GM12873 (cell line): ENCODE measurements around the gene IL18BP.

Experiments used
- TF ChIP-seq, protein P1 (sequence below): IDR thresholded peaks from 2 replicates; pipeline ENCODE4 v1.5.1; 2012; ENCODE audit warnings: low read depth, mild to moderate bottlenecking, moderate library complexity, low read length, control low read depth; ENCODE audit not compliant: insufficient read depth; ENCODE audit errors: missing control alignments

Gene IL18BP

DNA sequence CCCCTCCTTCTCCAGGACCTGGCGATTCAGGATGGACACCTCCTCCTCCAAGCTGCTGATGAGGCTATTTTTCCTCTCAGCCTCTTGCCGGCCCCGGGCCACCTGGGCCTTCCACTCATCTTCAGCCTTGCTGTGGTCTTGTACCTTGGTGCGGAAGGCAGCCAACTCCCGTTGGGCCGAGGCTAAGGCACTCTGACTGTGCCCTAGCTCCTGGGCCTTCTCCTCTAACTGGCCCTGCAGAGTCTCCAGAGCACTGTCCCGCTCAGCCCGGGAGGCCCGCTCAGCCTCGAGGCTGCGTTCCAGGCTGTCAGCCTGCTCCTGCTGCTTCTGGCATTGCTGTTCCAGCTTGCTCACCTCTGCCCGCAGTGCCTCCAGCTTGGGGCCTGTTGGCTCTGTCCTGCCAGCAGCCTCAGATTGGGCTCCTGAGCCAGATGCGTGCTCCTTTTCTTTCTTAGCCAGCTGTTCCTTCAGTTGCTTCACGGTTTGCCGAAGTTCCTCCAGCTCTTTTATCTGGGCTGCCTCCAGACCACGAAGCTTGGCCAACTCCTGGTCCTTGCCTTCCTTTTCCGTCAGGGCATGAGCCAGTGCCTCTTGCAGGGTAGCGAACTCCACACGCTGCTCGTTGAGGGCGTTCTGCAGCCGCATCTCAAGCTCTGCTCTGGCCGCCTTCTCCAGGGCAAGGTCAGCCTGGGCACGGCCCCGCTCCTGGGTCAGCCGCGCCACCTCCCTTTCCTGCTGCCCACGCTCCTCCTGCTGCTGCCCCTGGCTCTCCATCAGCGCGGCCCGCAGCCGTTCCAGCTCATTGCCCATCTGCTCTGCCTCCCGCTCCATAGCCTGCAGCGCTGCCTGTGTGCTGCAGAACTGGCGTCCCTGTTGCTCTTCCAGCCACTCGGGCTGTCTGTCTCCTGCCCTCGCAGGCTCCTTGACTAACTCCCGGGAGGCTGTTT is 15.3 kb downstream of the IL18BP start:
- TF ChIP-seq, protein P1, sequence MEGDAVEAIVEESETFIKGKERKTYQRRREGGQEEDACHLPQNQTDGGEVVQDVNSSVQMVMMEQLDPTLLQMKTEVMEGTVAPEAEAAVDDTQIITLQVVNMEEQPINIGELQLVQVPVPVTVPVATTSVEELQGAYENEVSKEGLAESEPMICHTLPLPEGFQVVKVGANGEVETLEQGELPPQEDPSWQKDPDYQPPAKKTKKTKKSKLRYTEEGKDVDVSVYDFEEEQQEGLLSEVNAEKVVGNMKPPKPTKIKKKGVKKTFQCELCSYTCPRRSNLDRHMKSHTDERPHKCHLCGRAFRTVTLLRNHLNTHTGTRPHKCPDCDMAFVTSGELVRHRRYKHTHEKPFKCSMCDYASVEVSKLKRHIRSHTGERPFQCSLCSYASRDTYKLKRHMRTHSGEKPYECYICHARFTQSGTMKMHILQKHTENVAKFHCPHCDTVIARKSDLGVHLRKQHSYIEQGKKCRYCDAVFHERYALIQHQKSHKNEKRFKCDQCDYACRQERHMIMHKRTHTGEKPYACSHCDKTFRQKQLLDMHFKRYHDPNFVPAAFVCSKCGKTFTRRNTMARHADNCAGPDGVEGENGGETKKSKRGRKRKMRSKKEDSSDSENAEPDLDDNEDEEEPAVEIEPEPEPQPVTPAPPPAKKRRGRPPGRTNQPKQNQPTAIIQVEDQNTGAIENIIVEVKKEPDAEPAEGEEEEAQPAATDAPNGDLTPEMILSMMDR, result no peak

- TF ChIP-seq, protein P1, result no peak
Measured at GRCh38 chr11:72014761-72015320, 16.1 kb downstream of the IL18BP start.

DNA sequence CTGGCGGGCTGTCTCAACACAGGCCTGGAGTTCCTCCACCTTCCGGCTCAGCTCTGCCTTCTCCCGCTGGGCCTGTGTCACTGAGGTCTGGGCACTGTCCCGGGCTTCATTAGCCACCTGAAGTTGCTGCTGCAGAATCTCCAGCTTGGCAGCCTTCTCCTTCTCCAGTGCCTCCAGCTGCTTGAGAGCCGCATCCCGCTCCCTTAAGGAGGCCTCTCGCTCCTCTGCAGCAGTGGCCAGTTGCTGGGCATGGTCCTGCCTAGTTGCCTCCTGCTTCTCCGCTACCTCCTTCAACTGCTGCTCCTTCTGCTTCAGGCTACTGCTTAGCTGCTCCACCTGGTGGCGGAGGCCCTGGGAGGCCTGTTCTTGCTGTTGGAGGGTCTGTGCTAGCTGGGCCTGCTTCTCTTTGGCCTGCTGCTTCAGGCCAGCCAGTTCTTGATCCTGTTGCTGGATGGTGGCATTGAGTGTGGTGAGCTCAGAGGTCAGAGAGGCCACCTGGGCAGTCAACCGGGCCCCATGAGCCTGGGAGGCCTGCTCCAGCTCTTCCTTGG is 16.9 kb downstream of the IL18BP start:
- TF ChIP-seq, protein P1, result peak; percentile 62

DNA sequence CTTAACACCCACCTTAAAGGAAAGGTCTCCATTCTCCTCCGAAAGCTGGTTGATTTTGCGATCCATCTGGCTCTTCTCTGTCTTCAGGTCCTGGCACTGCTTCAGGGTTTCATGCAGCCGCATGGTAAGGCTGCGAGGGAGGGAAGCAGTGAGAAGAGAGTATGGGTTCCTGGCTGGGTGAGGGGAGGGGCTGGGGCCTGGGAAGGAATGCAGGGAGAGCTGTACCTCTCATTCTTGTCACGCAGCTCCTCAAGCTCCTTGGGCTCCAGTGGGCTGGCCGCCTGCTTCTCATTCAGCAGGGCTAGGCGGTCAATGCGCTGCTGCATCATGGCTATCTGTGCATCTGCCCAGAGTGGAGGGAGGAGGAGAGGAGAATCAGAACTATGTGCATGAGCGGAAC is 19.5 kb downstream of the IL18BP start:
- TF ChIP-seq, protein P1, result no peak

DNA sequence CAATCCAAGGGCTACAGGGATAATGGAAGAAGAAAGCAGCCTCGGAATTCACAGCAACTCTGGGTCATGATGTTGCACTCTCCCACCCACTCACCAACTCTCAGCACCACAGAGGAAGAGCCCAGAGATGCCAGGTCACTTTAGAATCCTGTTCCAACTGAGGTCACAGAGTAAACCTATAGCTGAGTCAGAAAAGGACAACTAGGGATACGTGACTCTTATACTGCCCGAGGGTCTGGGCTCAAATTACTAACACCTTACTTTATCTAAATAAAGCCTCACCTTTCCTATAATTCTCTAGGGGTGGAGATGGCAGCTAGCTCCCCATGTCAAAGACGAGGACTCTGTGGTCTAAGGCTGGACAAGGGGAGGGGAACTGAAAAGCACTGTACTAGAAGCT is 24.6 kb downstream of the IL18BP start:
- TF ChIP-seq, protein P1, result no peak

DNA sequence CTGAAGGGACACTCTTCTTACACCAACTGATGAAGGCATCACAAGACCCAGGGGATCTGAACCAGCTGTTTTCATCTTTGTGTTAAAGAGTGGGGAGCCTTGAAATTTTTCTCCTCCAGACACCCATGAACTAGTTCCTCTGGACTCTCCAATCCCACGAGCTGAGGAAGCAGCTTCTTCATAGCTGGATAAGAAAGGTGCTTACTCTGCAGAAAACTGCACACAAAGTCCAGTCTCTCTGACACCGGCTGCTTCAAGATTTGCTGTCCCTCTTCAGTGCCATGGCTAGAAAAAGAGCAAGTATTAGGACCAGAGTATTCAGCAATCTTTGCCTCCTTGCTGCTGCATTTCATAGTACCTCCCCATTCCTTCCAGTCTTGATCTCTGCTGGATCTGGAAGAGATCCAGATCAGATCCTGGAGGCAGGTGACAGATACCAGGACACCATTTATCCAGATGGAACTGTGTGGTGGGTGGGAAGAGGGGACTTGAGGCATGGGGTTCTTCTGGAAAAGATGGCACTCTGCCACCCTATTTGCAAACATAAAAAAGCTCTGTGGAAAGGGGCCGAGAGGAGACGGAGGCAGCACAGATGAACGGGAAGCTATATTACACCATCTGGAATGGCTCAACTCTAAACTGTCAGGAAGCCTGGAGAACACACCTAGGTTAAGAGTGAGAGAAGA is 25.5 kb downstream of the IL18BP start:
- TF ChIP-seq, protein P1, result no peak

DNA sequence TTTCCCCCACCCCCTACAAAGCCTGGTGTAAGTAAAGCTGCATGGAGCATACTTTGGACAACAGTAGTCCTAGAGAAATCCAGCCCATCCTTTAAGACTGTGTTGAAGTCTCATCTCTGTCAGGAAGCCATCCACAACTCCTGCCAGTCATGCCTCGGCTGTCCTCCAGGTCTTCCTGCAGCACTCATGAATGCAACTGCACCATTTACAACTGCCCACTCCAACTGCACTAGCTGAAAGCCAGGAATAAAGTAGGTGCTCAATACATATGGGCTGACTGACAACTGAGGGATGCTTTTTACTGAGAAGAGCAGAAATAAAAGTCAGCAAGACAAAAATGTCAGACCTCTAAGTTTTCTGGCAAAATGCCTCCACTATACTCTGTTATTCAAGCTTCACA is 27.4 kb downstream of the IL18BP start:
- TF ChIP-seq, protein P1, result no peak
